GM10266 (cell line): ENCODE data around the gene ZNF747.
A peak's percentile ranks its signal among the peaks of the same experiment; 100 is the strongest.

Experiments
- DNase-seq: peaks from one replicate; pipeline ENCODE4 v3.0.0; 2012; ENCODE audit errors: extremely low spot score
- CTCF ChIP-seq: IDR thresholded peaks from 2 replicates; pipeline ENCODE4 v1.5.1; 2012; ENCODE audit warnings: mild to moderate bottlenecking, low read depth; ENCODE audit not compliant: control insufficient read depth, insufficient read depth; ENCODE audit errors: missing control alignments

Gene ZNF747

DNA sequence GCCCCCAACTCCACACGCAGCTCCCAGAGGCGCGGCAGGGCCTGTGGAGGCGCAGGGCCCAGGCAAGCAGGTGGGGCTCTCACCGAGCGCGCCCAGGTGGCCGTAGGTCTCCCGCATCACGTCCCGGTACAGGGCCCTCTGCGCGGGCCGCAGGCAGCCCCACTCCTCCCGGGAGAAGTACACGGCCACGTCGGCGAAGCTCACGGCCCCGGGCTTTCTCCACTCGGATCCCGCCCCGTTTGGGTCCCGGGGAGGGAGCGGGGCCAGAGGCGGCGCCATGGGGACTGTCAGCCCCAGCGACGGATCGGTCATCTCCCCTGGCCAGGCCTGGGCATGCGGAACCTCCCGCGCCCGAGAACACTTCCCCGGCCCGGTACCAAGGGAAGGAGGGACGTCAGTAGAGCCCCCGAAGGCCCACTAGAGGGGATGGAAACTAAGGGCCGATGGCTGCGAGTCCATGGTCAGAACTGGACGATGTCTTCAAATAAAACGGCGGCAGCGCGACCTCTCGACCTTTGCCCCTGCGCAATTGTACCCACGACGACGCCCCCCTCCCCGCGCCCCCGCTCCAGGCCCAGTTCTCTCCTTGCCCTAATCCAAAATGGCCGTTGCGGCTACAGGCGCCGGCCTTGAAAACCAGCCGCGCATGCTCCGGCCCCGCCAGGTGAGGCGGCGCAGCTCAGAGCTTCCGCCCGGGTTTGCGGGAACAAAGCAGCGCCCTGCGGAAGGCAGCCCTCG lies at the start of gene ZNF747:
ZNF747 (minus strand) TSS at position 491 of the 738 bp plus-strand sequence; CDS start at position 312, 179 bp downstream.
- peak; percentile 93 for DNase-seq
- no peak for TF ChIP-seq CTCF

- DNase-seq: no peak
- no peak for TF ChIP-seq CTCF
These were observed 48.1 kb upstream of the ZNF747 start for GRCh38 chr16:30582611-30583340.

DNA sequence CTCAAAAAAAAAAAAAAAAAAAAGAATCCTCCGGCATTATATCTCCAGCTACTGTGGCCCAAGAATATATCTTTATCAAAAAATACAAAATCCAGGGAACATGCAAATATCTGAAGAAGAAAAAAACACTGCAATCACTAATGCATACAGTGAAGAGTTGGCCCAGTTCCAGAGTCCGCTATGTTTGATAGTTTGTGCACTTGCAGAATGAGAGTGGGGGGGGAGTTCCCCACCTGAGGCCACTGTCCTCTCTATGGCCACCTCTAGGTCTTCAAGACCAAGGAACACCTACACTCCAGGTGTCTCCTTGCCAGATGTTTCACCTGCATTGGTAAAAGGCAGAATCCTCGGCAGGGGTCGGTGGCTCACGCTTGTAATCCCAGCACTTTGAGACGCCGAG lies 46.8 kb upstream of the ZNF747 start:
- no peak for TF ChIP-seq CTCF
- DNase-seq: no peak

- no peak for TF ChIP-seq CTCF
- DNase-seq: no peak
These were observed 40.0 kb upstream of the ZNF747 start for GRCh38 chr16:30574678-30575077.

GRCh38 chr16:30571445-30572322 lies 37.0 kb upstream of the ZNF747 start, which contains the start of gene ZNF688:
Gene ZNF688 (minus strand): TSS chr16:30571714. CDS start chr16:30571629, 85 bp downstream.
- TF ChIP-seq CTCF: no peak
- DNase-seq: peak; percentile 97

GRCh38 chr16:30570636-30571444 lies 36.2 kb upstream of the ZNF747 start:
- peak; percentile 62 for DNase-seq
- TF ChIP-seq CTCF: no peak
